Right lobe of liver (tissue), 4 donors: Measurements from ENCODE around the gene FBXO7.

ENCODE experiments used
- CTCF ChIP-seq, 4 donors: fragments of 200-600 bp in 3 of 4; fragments of 450-650 bp in 1 of 4; IDR thresholded peaks; one replicate each; pipeline versions ENCODE4 v1.5.1 to v1.8.0; 2016 to 2022; ENCODE audit warnings: antibody characterized with exemption in 4 of 4, mild to moderate bottlenecking in 2 of 4
- POLR2A ChIP-seq: fragments of 450-650 bp; IDR thresholded peaks from one replicate; pipeline ENCODE4 v1.6.1; 2017; ENCODE audit warnings: antibody characterized with exemption, mild to moderate bottlenecking
- donor health status: DM: no; HTN: no; CAD: no.
- donor health status: DM: no; HTN: no; CAD: no.
- donor health status: DM: no; HTN: yes; CAD: no.

GRCh38 chr22:32531228-32531627, 56.6 kb downstream of the FBXO7 start:
- TF ChIP-seq CTCF (IDR thresholded peaks at IDR 0.05) (no peak), POLR2A (no peak)
